Ishikawa (cell line): ENCODE data around the gene ANXA2R.

Experiments
- CEBPB ChIP-seq: IDR thresholded peaks from 2 replicates; pipeline ENCODE4 v1.6.1; 2012
- CREB1 ChIP-seq: IDR thresholded peaks from 2 replicates; pipeline ENCODE4 v1.6.1; 2012; ENCODE audit warnings: low read depth
- EGR1 ChIP-seq: IDR thresholded peaks from 2 replicates; pipeline ENCODE4 v1.6.1; 2012
- EP300 ChIP-seq: IDR thresholded peaks from 2 replicates; pipeline ENCODE4 v1.6.1; 2012; ENCODE audit warnings: borderline replicate concordance
- NFIC ChIP-seq: IDR thresholded peaks from 2 replicates; pipeline ENCODE4 v1.6.1; 2012
- RAD21 ChIP-seq: IDR thresholded peaks from 2 replicates; pipeline ENCODE4 v1.6.1; 2012; ENCODE audit warnings: low read depth
- TAF1 ChIP-seq: IDR thresholded peaks from 2 replicates; pipeline ENCODE4 v1.6.1; 2012; ENCODE audit warnings: low read depth, mild to moderate bottlenecking
- TCF12 ChIP-seq: IDR thresholded peaks from 2 replicates; pipeline ENCODE4 v1.6.1; 2012; ENCODE audit warnings: low read depth
- TEAD4 ChIP-seq: IDR thresholded peaks from 2 replicates; pipeline ENCODE4 v1.6.1; 2012
- YY1 ChIP-seq: IDR thresholded peaks from 2 replicates; pipeline ENCODE4 v1.6.1; 2012; ENCODE audit warnings: low read depth
- TF ChIP-seq, protein P1 (sequence below): IDR thresholded peaks from 2 replicates; pipeline ENCODE4 v1.6.1; 2012; ENCODE audit warnings: low read depth, mild to moderate bottlenecking
- TF ChIP-seq, protein P2 (sequence below): IDR thresholded peaks from 2 replicates; pipeline ENCODE4 v1.6.1; 2012

DNA sequence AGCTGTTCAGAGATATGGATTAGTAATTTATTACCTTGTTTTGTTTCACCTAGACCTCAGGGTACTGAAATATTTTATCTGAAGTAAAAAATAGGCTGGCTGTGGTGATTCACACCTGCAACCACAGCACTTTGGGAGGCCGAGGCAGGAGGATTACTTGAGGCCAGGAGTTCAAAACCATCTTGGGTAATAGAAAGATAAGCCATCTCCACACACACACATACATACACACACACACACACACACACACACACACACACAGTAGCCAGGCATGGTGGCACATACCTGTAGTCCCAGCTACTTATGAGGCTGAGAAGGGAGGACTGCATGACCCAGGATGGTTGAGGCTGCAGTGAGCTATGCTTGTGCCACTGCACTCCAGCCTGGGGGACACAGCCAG lies 3.7 kb downstream of the ANXA2R start:
- TF ChIP-seq, protein P1, sequence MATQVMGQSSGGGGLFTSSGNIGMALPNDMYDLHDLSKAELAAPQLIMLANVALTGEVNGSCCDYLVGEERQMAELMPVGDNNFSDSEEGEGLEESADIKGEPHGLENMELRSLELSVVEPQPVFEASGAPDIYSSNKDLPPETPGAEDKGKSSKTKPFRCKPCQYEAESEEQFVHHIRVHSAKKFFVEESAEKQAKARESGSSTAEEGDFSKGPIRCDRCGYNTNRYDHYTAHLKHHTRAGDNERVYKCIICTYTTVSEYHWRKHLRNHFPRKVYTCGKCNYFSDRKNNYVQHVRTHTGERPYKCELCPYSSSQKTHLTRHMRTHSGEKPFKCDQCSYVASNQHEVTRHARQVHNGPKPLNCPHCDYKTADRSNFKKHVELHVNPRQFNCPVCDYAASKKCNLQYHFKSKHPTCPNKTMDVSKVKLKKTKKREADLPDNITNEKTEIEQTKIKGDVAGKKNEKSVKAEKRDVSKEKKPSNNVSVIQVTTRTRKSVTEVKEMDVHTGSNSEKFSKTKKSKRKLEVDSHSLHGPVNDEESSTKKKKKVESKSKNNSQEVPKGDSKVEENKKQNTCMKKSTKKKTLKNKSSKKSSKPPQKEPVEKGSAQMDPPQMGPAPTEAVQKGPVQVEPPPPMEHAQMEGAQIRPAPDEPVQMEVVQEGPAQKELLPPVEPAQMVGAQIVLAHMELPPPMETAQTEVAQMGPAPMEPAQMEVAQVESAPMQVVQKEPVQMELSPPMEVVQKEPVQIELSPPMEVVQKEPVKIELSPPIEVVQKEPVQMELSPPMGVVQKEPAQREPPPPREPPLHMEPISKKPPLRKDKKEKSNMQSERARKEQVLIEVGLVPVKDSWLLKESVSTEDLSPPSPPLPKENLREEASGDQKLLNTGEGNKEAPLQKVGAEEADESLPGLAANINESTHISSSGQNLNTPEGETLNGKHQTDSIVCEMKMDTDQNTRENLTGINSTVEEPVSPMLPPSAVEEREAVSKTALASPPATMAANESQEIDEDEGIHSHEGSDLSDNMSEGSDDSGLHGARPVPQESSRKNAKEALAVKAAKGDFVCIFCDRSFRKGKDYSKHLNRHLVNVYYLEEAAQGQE, result no peak
- TF ChIP-seq RAD21 (no peak), TAF1 (no peak), EP300 (no peak), CEBPB (no peak), TCF12 (no peak), NFIC (no peak), YY1 (no peak), EGR1 (no peak), CREB1 (no peak), TEAD4 (no peak)
- TF ChIP-seq, protein P2, sequence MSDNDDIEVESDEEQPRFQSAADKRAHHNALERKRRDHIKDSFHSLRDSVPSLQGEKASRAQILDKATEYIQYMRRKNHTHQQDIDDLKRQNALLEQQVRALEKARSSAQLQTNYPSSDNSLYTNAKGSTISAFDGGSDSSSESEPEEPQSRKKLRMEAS, result no peak
